ENCODE results near the gene ZNF775.

DNA sequence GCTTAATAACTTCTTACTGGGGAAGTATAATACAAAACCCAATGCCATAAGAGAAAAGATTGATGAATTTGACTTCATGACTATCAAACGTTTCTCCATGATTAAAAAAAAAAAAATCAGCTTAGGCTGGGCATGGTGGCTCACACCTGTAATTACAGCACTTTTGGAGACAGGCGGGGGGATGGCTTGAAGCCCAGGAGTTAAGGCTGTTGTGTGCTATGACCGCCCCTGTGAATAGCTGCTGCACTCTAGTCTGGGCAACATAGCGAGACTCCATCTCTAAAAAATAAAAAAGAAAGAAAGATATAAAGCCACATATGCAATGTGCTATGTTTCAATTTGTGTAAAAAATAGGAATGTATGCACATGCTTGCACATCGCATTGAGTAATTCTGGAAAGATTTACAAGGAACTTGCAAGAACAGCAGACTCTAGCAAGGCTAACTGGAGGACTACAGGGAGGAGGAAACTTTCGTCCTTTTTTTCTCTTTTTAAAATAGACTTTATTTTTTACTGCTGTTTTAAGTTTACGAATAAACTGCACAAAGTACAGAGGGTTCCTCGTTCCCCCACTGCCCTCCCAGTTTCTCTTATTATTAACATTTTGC, 27.4 kb upstream of the ZNF775 start:
- TF ChIP-seq YY1 (IDR thresholded peaks at IDR 0.05; ENCODE audit: insufficient read depth, insufficient read length): no peak
- no peak for TF ChIP-seq ZNF274 (IDR thresholded peaks at IDR 0.05; ENCODE audit: low read depth, low read length)
- no peak for TF ChIP-seq SUZ12 (IDR thresholded peaks at IDR 0.05; ENCODE audit: extremely low read depth, insufficient read depth, insufficient read length)

All from NT2/D1 (cell line).